ENCODE data around the gene ABCG1.
A peak's percentile ranks its signal among the peaks of the same experiment; 100 is the strongest.

The ABCG1 gene

DNA sequence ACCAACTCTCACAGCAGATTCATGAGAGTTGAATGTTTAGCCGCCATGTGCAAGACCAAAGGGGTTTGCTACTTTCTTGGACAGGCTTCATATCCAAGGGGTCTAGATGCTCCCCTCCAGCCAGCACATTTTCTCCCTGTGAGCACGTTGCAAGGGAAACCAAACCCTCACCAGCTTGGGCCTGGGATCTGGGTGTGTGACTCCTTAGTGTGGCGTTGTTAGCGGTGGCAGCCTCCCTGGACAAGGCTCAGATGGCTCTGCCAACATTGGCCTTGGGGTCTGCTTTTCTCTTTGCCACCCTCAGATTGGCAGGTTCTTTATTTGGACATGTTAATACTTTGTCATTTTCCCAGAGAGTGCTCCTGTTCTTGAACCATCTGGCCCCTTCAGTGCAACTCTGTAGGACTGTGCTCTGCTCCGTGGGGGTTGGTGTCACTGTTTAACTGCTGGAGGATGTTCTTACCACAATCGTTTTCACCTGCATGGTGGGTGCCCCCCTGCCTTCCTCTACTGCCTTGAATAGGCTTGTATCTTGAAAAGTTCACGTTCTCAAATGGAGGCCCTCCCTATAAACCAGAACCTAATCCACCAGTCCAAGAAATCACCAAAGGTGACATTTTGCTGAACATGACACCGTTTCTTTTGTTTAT, 13.4 kb downstream of the ABCG1 start:
- no peak for DNase-seq (ENCODE audit: low spot score)

DNA sequence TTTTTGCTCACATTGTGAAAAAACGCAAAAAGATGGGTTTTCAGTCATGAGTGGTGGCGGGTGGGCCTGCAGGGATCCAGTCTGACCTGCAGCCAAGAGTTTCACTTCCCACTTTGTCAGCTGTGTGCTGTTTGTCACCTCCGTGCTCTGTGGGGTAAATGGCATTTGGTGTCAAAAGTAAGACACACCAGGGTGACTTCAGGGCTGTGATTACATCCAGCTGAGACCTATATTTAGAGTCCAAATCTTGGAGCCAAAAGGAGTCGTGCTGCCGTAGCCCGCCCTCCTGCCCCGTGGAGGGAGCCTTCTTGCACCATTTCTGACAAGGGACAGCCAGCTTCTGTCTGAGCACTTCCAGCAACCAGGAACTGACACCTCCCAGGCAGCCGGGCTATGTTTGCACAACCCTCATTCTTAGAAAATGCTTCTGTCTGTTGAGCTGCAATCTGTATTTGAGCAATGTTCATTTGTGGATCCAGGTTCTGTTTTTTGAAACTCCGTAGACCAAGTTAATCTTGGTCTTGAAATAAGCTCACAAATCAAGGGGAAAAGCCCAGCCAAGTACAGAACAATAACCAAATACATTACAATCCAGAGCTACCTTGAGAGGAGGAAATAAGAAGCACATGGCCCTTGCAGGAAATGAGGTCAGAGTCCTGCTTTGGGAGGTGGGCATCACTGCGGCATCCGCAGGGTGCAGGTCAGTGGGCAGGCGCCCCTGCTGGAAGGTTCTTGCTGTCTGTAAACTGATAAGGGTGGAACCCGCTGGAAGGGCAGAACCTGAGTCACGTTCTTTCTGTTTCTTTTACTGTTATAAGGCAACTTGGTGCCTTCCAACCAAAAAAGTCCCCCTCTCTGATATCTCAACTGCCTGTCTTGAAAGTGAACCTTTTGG, 14.4 kb downstream of the ABCG1 start:
- peak; percentile 88 for DNase-seq (ENCODE audit: low spot score)

DNA sequence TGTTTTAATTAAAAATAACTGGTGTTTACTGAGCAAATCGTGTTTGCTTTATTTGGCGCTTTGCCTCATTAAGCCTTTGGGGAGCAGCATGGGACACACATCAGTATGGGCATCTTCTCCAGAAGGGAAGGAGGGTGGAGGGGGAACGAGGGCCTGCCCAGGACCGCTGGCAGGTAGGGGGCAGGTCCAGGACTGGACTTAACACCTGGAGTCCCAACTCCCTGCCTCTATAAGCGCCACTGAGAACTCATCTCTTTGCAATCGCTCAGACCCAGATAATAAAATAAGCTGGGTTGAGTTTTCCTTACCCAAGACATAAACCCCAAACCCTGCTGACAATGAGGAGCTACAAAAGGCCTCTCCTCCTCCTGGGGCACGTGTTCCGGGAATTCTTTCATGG, 15.1 kb downstream of the ABCG1 start:
- no peak for DNase-seq (ENCODE audit: low spot score)

DNA sequence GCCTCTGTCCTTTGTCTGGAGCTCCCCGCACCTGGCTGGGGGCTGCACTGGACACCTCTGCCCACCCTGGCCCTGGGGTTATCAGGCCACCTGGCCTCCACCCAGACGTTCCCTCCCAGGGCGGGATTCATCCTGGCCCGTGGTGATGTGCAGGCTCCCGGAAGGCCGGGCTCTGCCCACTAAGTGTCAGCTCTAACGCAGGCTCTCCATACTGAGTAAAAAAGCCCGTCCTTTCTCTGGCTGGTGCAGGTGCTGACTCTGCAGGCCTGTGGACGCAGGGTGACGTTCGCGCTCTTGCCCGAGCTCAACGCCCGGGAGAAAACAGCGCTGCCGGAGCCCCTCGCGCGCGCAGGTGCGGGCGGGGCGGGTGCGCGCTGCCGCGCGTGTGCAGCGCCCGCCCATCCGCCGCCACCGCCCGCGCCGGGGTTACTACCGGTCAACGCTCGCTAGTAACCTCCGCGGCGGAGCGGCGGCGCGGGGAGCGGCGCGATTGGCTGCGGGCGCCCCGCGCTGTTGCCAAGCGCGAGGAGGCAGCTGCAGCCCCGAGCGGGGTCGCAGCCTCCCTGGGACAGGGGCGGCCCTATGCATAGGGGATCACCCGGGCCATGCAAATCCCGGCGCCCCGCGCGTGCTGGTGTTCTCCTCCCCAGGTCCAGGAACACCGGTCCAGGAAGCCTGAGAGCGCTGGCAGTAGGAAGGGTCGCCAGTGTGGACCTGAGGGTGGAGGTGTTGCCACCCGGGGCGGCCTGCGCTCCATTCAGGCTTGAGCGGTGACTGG, 15.7 kb downstream of the ABCG1 start:
- peak; percentile 84 for DNase-seq (ENCODE audit: low spot score)

DNA sequence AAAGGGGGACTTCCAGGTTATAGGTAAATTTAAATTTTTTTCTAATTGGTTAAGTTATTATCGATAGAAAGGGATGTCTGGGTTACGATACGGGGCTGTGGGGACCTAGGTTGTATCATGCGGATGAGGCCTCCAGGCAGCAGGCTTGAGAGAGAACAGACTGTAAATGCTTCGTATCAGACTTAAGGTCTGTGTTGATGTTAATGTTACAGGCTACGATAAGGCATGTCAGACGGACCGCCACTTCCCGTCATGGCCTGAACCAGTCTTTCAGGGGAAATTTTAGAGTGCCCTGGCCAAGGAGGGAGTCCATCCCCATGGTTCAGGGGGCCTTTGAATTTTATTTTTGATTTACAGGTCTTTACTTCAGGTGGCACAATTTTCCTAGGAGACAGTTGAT, 16.7 kb downstream of the ABCG1 start:
- no peak for DNase-seq (ENCODE audit: low spot score)

DNA sequence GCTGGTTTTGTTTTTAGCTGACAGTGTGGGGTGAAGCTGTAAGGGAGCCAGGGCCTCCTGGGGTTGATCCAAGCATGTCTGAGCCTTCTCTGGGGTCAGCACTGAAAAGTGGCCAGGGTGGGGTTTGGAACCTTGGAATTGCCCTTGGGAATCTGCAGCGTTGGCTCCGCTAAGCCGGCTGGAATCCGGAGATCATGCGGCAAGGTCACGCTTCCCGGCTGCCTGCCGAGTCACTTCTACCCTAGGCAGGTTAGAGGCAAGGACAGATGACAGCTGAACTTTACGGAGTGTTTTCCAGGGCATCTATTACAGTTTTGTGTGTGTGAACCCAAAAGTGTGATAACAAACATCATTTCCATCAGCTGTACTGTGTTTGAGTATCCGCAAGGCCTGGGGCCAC, 17.1 kb downstream of the ABCG1 start:
- no peak for DNase-seq (ENCODE audit: low spot score)

DNA sequence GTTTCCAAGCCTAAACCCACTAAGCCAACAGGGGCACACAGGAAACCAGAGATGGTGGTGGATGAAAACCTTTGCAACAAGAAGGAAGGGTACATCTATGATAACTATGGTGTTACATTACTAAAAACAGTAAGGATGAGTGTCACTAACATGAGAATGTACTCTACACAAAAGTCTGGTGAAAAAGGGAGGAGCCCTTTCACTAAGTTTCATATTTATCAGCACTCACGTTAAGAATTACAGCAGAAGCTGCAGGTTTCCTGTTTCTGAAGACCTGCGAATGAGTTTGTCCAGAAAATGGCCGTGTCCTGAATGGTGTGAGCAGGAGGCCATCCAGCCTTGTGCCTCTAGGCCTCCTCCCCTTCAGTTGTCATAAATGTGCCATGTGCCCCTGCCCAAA, 17.8 kb downstream of the ABCG1 start:
- peak; percentile 35 for DNase-seq (ENCODE audit: low spot score)

DNA sequence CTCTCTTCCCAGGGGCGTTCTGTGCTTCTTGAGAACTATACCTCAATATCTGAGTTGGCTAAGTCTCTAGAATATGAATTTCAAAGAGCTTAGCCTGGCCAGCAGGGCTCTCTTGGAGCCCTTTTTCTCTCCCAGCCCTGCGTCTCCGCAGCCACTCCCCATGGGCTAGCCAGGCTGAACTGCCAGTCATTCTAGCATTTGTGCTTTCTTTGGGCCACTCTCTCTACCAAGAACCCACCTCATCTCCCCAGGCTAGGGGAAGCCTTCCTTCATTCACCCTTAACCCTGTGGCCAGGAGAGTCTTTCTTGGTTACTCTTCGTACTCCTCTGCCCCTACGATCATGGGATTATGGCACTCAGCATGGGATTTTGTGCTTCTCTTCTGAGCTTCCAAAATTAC, 18.2 kb downstream of the ABCG1 start:
- DNase-seq (ENCODE audit: low spot score) = no peak

DNA sequence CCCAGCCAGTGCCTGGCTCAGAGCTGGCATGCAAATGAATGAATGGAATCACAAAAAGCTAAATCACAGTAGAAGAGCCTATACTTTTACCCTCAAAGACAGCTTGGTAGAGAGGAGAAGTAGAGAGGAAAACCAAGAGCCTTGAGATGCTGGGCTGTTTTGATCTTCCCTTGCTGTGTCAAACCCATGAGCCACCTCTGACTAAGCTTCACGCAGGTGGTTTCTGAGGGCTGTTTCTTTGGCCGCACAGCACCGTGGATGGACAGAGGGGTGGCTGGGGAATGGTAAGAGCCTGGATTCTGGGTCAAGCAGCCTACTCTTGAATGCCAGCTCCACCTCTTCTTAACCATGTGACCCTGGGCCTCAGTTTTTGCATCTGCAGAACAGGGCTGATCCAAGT, 18.6 kb downstream of the ABCG1 start:
- DNase-seq (ENCODE audit: low spot score) = peak; percentile 62

DNA sequence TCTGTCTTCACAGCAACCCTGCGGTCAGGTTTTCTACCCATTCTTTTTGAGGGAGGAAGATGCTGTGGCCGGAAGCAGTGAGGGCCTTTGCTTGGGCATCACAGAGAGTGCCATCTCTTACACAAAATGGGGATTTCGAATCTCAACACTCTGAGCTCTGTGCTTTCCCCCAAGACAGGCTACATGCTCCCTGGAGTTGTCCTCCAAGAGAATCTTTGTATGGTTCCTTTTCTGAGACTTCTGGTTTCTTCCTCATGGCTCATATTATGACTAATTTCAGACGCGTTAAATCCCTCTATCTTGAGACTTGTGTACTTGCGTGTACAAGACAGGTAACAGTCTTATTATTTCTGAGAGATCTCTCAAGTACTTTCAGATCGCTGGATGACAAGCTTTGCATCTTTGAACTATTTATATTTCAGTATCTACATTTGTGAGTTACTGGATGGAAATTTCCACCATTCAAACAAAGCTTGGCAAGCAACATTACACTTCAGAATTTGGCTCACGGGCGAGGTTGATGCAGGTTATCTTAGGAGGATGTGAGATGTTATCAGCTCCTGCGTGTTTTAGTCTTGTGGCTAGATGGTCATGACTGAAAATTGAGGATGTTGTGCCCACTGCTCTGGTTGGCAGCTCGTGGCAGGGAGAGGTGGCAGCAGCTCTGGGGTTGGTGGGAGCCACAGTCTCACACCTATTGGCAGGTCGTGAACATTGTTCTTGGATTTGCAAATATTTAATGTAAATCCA, 19.4 kb downstream of the ABCG1 start:
- DNase-seq (ENCODE audit: low spot score) = peak; percentile 71

DNA sequence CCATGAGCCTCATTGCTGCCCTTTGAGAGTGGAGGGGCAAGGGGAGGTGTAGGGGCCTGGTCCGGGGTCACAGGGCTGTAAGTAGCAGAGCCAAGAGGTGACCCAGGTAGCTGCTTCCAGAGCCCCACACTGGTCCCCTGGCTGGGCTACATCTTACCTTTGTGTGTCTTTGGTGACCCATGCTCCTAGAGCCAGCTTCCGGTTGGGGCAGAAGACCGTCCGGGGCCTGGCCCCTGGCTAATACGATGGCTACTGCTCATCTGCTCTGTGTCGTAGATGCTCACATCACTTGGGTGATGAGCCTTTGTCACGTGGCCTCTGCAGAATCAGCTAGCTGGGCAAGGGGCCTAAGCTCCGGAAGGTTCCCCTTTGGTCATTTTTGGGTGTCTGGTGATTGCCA, 20.6 kb downstream of the ABCG1 start:
- DNase-seq (ENCODE audit: low spot score) = no peak

DNA sequence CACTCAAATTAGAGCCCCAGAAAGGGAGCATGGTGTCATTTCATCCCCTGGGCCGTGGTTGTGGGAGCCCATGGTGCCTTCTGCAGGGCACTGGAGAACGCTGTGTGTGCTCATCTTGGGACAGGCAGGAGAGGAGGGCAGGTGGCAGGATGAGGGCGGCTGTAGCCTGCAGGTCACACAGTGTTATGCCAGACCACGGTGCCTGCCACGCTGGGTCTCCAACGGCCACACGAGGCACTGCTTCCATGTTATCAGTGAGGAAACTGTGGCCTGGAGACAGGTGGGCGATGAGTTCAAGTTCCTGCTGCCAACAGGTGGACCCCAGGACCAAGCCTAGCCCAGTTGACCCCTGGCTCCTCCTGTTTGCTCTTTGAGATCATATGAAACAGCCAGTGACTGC, 21.0 kb downstream of the ABCG1 start:
- no peak for DNase-seq (ENCODE audit: low spot score)

DNA sequence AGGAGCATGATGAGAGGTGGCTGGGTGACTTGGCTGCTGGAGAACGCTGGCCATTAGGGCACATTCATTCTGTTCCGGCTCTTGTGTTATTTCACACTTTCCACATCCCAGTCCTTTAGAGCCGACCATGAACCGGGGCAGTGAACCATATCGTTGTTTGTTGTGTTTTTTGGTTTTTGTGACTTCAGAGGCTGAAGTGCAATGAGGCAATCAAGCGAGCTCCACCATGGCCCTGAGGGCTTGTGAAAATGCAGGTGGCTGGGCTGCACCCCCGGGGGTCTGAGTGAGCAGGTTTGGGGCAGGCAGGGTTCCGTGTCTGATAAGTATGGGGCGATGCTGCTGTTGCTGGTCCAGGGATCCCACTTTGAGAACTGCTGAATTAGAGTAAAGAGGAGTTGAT, 23.7 kb downstream of the ABCG1 start:
- no peak for DNase-seq (ENCODE audit: low spot score)

DNA sequence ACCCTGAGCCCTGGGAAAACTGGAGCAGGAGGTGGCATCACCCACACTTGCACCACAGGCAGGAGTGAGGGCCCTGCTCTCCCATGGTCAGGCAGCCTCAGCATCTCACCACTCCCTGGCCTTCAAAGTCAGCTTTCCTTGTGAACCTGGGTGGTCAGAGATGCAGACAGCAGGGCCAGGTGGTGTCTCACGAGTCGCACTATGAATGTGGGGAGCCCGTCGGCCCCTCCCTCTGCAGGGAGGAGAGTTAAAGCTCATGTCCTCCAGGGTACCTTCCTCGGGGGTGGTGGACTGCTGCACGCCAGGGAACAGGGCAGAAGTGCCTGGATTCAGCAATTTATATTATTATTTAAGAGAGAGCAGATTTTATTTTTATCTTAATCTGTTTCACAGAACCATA, 24.1 kb downstream of the ABCG1 start:
- DNase-seq (ENCODE audit: low spot score) = no peak

DNA sequence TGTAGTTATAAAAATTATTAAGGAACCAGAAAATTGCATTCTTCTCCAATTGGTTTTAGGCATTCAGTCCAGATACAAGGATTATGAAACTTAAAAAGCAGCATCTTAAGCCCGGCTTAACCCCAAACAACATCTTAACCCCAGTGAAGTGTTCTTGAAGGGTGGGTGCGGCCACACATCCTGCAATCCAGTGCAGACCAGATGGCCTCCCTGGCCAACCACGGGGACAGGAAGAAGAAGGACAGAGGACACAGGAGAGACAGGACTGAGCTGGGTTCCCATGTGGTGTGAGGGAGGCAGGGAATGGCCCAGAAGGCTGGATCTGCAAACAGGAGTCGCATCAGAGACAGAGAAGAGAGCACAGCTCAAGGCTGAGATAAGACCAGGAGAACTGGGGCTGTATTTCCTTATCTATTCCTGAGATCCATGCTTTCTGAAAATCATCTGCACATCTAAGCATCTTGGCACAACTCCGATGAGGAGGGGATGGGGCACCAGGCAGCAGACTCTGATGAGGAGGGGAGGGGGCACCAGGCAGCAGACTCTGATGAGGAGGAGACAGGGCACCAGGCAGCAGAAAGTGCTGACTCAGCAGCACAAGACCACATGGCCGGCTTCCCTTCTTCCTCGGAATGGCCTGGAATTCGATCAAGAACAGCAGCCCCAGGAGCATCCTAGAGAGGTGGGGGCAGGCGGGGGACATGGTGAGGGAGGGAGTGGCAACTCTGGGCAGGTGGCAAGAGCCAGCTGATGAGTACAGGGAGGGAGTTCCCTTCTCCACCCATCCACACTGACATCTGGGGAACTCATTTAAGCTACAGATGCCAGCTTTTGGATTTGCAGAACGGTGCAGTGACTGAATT, 26.6 kb downstream of the ABCG1 start:
- no peak for DNase-seq (ENCODE audit: low spot score)

DNA sequence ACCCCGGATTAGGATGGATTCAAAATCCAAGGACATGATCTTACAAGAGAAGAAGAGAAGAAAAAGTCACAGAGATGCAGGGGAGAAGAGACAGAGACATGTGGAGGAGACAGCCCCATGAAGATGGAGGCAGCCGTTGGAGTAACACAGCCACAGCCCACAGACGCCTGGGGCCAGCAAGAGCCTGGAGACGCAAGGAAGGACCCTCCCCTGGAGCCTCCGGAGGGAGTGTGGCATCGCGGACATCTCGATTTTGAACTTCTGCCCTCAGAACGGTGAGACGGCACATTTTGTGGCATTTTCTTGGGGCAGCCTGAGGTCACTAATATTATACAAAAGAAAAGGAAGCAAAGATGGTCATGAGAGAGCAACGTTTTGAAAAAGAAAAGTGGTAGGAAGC, 28.8 kb downstream of the ABCG1 start:
- DNase-seq (ENCODE audit: low spot score) = no peak

DNA sequence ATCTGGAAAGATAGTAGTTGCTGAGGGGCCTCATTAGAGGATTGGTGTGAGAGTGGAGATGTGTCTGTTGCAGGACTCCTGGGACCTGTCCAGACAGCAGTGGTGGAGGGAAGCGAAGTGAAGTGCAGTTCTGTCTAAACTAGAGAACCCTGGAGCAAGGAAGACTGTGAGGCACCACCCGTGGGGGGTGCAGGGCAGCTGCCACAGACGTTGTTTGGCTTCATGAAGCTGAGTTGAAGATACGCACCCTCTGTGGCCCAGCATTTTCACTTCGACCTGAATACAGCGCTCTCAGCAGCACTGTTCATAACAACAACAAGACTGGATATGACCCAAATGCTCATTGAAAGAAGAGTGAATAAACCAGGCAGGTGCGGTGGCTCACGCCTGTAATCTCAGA, 29.3 kb downstream of the ABCG1 start:
- no peak for DNase-seq (ENCODE audit: low spot score)

DNA sequence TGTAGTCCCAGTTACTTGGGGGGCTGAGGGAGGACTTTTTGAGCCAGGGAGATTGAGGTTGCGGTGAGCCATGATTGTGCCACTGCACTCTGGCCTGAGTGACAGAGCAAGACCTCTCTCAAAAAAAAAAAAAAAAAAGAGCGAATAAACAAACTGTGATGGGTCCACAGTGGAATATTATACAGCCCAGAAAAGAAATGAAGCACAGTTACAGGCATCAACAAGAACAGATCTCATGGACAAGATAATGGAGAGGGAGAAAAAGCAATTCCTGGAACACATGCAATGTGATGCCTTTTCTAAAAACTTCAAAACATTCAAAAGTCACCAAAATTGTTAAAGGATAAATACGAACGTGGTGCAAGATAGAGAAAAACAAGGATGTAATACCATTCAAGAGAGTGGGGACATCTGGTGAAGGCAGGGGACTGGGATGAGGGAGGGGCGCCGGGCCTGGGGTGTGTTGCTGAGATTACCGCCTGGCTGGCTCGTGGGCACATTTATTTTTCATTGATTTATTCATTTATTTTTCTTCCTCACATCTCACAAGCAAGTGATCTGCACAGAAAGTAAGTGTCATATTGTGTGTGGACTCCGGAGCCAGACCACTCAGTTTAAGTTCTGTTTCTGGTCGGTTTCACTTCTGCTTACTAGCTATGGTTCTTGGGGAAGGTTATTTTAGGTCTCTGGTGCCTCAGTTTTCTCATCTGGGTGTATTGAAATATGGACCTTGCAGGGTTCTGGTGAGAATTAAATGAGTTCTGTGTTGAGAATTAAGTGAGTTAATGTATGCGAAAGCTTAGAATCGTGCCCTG, 30.1 kb downstream of the ABCG1 start:
- no peak for DNase-seq (ENCODE audit: low spot score)

DNA sequence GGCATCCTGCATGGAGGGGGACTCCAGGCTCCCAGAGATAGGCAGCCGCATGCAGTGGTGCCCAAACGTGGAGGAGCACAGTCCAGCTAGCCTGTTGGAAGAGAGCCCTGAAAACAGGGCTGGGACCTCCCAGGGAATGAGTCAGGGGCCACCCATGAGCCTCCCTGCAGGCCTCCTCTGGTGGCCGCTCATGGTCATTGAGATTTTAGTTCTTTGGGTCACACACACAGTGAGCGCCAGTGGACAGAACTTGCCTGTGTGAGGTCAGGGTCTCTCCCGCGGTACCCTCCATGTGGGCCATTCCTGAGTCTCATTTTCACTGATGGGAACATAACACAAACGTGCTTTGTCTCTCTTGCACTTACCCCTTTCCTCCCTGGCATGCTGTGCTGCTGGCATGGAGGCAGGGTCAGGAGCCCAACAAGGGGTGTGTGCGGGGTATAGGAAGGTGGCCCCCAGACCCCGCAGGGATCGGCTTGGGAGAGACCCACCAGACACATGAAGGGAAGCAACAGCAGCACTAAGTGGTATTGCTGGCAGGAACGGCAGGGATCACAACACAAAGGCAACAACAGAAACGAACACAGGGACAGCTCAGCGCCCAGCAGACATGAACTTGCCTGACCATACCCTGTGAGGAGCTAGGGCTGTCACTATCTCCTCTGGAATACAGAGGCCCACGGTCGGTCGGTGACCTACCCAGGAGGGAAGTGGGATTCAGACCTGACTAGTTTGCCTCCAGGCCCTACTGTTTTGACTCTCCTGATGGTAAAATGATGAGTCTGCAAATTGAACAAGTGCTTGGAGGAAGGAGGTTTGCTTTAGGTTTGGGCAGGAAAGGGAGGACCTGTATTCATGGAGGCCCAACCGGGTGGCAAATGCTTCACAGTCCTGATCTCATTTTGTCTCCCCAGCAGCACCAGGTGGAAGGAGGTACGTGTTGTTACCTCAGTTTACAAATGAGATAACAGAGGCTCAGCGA, 31.8 kb downstream of the ABCG1 start:
- no peak for DNase-seq (ENCODE audit: low spot score)

Data from CD4-positive, alpha-beta T cell treated with Interleukin-2 at 100 ng/mL for 4 hours (primary cell).